Breast epithelium (tissue), 4 donors: ENCODE measurements around the gene RNF112. TPM values are rescaled to one million over a fixed set of nuclear protein-coding genes. Genes with fewer than 3 reads are reported as not detected.
A peak's percentile ranks its signal among the peaks of the same experiment; 100 is the strongest.

Experiments used
- DNase-seq, 2 donors: peaks; one replicate each; pipeline ENCODE4 v3.0.0-alpha.2; 2019; ENCODE audit warnings: low spot score in 2 of 2
- H3K27ac ChIP-seq, 2 donors: fragments of 200-600 bp; sonication (generic) in 1 of 2; one replicate each; pipeline ENCODE4 v1.5.1; 2016 to 2019; ENCODE audit warnings: mild to moderate bottlenecking in 1 of 2
- H3K27me3 ChIP-seq, 2 donors: fragments of 200-600 bp; sonication (generic) in 1 of 2; one replicate each; pipeline versions ENCODE4 v1.5.1 to v1.6.0; 2017 to 2019; ENCODE audit warnings: control low read depth in 1 of 2, mild to moderate bottlenecking in 1 of 2
- H3K36me3 ChIP-seq: fragments of 200-600 bp; one replicate; pipeline ENCODE4 v1.5.1; 2019
- H3K4me1 ChIP-seq, 2 donors: fragments of 200-600 bp; sonication (generic); one replicate each; pipeline ENCODE4 v1.5.1; 2016 to 2019; ENCODE audit warnings: control low read depth in 1 of 2
- H3K4me3 ChIP-seq, 3 donors: fragments of 200-600 bp; sonication (generic); 1 replicate in 2 of 3; 2 replicates in 1 of 3; pipeline ENCODE4 v1.5.1; 2016 to 2019; ENCODE audit warnings: mild to moderate bottlenecking in 3 of 3, moderate library complexity in 2 of 3
- H3K9me3 ChIP-seq, 2 donors: fragments of 200-600 bp; sonication (generic) in 1 of 2; one replicate each; pipeline ENCODE4 v1.5.1; 2016 to 2019; ENCODE audit warnings: control low read depth in 1 of 2
- POLR2A ChIP-seq: fragments of 450-650 bp; IDR thresholded peaks from one replicate; pipeline ENCODE4 v1.6.1; 2016; ENCODE audit warnings: antibody characterized with exemption, mild to moderate bottlenecking, moderate library complexity
- POLR2AphosphoS5 ChIP-seq, 3 donors: sonication (generic); formaldehyde crosslinking; IDR thresholded peaks; one replicate each; pipeline ENCODE4 v1.6.1; 2017; ENCODE audit warnings: antibody characterized with exemption in 3 of 3
- intact Hi-C: fragments of 100-400 bp; cut with DNase I; formaldehyde crosslinking; loops from one replicate; pipeline ENCODE4 v1.15.1; 2023; ENCODE audit warnings: low total_unique reads
- total RNA-seq, 3 donors: library from RNA; depleted of rRNA; stranded (reverse); fragments of >200 nt; gene quantifications; one replicate each; pipeline ENCODE4 v1.1.0, GENCODE V29; 2016
- TF ChIP-seq, protein P1 (sequence below), 3 donors: fragments of 450-650 bp; IDR thresholded peaks; one replicate each; pipeline ENCODE4 v1.5.1; 2016 to 2017; ENCODE audit warnings: antibody characterized with exemption in 3 of 3, mild to moderate bottlenecking in 3 of 3, moderate library complexity in 3 of 3

Gene RNF112
- total RNA-seq, 3 donors from 2014 or later, result 0.96 to 2.9 (median 2.3) TPM

DNA sequence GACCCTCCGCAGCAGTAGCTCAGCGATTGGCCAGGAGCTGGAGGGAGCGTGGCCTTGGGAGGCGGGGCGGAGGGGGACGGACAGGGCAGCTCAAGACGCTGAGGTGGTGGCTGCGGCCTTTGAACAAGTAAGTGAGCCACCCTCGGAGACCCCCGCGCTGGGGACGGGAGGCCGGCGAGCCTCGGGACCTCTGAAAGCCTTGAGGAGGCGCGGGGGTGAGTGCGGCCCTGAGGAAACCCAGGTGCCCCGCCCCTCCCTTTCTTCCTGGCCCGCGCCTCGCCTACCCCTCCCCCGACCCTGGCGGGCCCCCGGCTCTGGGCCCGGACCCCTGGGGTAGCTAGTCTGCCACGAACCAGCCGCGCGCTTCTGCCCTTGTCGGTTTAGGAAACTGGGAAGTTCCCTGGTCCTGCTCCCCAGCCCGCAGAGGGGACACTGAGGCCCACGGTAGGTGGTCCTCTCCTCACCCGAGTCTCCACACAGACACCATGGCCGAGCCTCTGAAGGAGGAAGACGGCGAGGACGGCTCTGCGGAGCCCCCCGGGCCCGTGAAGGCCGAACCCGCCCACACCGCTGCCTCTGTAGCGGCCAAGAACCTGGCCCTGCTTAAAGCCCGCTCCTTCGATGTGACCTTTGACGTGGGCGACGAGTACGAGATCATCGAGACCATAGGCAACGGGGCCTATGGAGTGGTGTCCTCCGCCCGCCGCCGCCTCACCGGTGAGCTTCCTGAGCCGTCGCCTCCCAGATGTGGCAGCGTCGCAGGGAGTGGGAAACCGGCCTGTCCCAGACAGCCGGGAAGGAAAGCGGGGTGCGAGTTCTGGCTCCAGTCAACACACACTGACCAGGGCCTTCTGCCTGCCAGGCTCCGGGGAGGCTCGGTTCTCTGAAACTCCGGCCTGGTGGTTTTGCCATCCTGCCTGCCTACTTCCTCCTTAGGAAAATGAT is 32.3 kb upstream of the RNF112 start, which contains the start of gene MAPK7:
Gene MAPK7, plus strand, starts transcription at position 83 of the 945 bp plus-strand sequence. Its CDS starts 403 bp downstream, at position 486.
- no peak for TF ChIP-seq POLR2A
- no peaks in the 10 kb centered on the region for H3K27me3 ChIP-seq
- intact Hi-C loops, result loop anchor here (10.0 kb wide), 1 partner anchor 1986 kb away; no protein-coding TSS in a partner anchor
- H3K36me3 ChIP-seq, result peaks cover 7% of the 10 kb centered on the region
- H3K4me3 ChIP-seq, result peak within 1 kb of the TSS; percentile 79 to 96 (median 91)
- peak within 1 kb of the TSS; percentile 96 to 97 for H3K27ac ChIP-seq
- H3K4me1 ChIP-seq, result peaks cover 7 to 13% of the 10 kb centered on the region in 2 donors
- DNase-seq, result peak in 1 of 2 donors; percentile 51
- H3K9me3 ChIP-seq, result no peaks in the 10 kb centered on the region

DNA sequence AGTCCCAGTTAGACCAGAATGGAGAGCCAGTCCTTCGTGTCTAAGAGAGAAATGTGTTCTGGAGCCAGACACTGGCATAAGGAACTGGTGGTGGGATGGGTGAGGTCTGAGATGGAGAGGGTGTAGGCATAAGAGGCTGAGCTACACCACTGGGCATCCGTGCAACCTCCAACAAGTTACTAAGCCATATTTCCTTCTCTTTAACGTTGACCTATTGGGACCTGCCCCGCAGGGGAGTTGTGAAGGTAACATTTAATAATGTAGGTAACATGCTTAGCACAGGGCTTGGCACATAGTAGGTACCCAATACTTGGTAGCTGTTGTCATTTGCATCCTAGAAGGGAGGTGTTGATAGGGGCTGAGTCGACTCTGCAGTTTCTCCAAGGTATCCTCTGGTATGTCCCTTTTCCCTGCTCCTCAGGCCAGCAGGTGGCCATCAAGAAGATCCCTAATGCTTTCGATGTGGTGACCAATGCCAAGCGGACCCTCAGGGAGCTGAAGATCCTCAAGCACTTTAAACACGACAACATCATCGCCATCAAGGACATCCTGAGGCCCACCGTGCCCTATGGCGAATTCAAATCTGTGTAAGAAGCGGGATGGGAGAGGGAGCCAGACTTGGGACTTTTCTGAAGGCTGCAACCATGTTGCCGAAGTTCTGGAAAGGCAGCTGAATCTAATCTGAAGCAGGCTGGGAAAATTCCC is 31.5 kb upstream of the RNF112 start:
- Histone ChIP-seq H3K27me3 (no peaks in the 10 kb centered on the region), H3K27ac (peak overlapping the region; percentile 96 to 97), H3K4me3 (peak overlapping the region; percentile 79 to 96 (median 91)), H3K9me3 (no peaks in the 10 kb centered on the region), H3K4me1 (peaks cover 7 to 20% of the 10 kb centered on the region in 2 donors), H3K36me3 (peaks cover 7% of the 10 kb centered on the region)
- TF ChIP-seq, protein P1, sequence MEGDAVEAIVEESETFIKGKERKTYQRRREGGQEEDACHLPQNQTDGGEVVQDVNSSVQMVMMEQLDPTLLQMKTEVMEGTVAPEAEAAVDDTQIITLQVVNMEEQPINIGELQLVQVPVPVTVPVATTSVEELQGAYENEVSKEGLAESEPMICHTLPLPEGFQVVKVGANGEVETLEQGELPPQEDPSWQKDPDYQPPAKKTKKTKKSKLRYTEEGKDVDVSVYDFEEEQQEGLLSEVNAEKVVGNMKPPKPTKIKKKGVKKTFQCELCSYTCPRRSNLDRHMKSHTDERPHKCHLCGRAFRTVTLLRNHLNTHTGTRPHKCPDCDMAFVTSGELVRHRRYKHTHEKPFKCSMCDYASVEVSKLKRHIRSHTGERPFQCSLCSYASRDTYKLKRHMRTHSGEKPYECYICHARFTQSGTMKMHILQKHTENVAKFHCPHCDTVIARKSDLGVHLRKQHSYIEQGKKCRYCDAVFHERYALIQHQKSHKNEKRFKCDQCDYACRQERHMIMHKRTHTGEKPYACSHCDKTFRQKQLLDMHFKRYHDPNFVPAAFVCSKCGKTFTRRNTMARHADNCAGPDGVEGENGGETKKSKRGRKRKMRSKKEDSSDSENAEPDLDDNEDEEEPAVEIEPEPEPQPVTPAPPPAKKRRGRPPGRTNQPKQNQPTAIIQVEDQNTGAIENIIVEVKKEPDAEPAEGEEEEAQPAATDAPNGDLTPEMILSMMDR (IDR thresholded peaks at IDR 0.05), result no peak
- intact Hi-C loops, result loop anchor here (10.0 kb wide), 1 partner anchor 1985 kb away; no protein-coding TSS in a partner anchor
- DNase-seq, result peak in 1 of 2 donors; percentile 10

DNA sequence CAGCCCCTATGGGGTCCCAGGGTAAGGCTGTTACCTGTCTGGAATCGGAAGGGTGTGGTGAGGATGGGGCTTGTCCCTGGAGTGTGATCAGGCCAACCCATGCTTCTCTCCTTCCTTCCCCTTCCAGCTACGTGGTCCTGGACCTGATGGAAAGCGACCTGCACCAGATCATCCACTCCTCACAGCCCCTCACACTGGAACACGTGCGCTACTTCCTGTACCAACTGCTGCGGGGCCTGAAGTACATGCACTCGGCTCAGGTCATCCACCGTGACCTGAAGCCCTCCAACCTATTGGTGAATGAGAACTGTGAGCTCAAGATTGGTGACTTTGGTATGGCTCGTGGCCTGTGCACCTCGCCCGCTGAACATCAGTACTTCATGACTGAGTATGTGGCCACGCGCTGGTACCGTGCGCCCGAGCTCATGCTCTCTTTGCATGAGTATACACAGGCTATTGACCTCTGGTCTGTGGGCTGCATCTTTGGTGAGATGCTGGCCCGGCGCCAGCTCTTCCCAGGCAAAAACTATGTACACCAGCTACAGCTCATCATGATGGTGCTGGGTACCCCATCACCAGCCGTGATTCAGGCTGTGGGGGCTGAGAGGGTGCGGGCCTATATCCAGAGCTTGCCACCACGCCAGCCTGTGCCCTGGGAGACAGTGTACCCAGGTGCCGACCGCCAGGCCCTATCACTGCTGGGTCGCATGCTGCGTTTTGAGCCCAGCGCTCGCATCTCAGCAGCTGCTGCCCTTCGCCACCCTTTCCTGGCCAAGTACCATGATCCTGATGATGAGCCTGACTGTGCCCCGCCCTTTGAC is 30.3 kb upstream of the RNF112 start:
- H3K4me1 ChIP-seq, result peaks cover 10 to 23% of the 10 kb centered on the region in 2 donors
- intact Hi-C loops, result no loop called here

DNA sequence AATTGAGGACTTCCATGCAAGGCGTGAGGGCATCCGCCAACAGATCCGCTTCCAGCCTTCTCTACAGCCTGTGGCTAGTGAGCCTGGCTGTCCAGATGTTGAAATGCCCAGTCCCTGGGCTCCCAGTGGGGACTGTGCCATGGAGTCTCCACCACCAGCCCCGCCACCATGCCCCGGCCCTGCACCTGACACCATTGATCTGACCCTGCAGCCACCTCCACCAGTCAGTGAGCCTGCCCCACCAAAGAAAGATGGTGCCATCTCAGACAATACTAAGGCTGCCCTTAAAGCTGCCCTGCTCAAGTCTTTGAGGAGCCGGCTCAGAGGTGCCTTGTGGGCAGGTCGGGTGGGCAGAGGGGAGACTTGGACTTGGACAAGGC is 29.7 kb upstream of the RNF112 start:
- DNase-seq, result no peak
- Histone ChIP-seq H3K4me1 (peaks cover 15 to 23% of the 10 kb centered on the region in 2 donors), H3K36me3 (peaks cover 7% of the 10 kb centered on the region), H3K4me3 (no peak overlapping the region), H3K9me3 (no peaks in the 10 kb centered on the region), H3K27me3 (no peaks in the 10 kb centered on the region), H3K27ac (peak overlapping the region; percentile 17 to 66)
- intact Hi-C loops, result no loop called here
- TF ChIP-seq POLR2A (no peak), POLR2AphosphoS5 (IDR thresholded peaks at IDR 0.05) (no peak)
- TF ChIP-seq, protein P1 (IDR thresholded peaks at IDR 0.05), result no peak

More for the DNA sequence above, 30.3 kb upstream of the RNF112 start:
- H3K4me3 ChIP-seq, result no peak overlapping the region
- peaks cover 7% of the 10 kb centered on the region for H3K36me3 ChIP-seq
- H3K9me3 ChIP-seq, result no peaks in the 10 kb centered on the region
- H3K27ac ChIP-seq, result peak overlapping the region in 1 of 2 donors; percentile 66
- H3K27me3 ChIP-seq, result no peaks in the 10 kb centered on the region
- TF ChIP-seq POLR2AphosphoS5 (IDR thresholded peaks at IDR 0.05) (no peak), POLR2A (no peak)
- TF ChIP-seq, protein P1 (IDR thresholded peaks at IDR 0.05), result no peak
- DNase-seq, result no peak
